K562 (cell line): ENCODE results near the gene FBXO33. TPM values are rescaled to one million over a fixed set of nuclear protein-coding genes. Genes with fewer than 3 reads are reported as not detected.

Experiments used
- MBD2 ChIP-seq: sonication (generic); IDR thresholded peaks from 2 replicates; pipeline ENCODE4 v1.6.1; 2016; ENCODE audit warnings: low read depth, borderline replicate concordance
- NFIC ChIP-seq: fragments of 450-650 bp; IDR thresholded peaks from 2 replicates; pipeline ENCODE4 v1.6.1; 2017; ENCODE audit warnings: mild to moderate bottlenecking, inconsistent platforms
- NR2C2 ChIP-seq, 2 experiments: fragments of 200-800 bp in 1 of 2; sonication (Bioruptor generic) in 1 of 2; sonication (generic) in 1 of 2; formaldehyde crosslinking in 1 of 2; IDR thresholded peaks; 2 replicates each; pipeline versions ENCODE4 v1.6.1 to v1.8.0; 2016 to 2022; ENCODE audit warnings: mild to moderate bottlenecking in 1 of 2, missing compliant biosample characterization in 1 of 2, missing genetic modification characterization in 1 of 2, missing genetic modification reagents in 1 of 2
- PHB2 ChIP-seq: fragments of 450-650 bp; IDR thresholded peaks from 2 replicates; pipeline ENCODE4 v1.6.1; 2017; ENCODE audit warnings: low read depth
- POLR2H ChIP-seq: IDR thresholded peaks from 2 replicates; pipeline ENCODE4 v1.6.1; 2016; ENCODE audit warnings: missing genetic modification characterization, low read depth, mild to moderate bottlenecking, control low read depth, missing compliant biosample characterization, moderate library complexity
- PTTG1 ChIP-seq: fragments of 450-650 bp; IDR thresholded peaks from 2 replicates; pipeline ENCODE4 v1.6.1; 2016; ENCODE audit warnings: low read depth, mild to moderate bottlenecking, missing genetic modification characterization, missing compliant biosample characterization
- polyA plus RNA-seq, 8 experiments: library from polyadenylated mRNA; depleted of rRNA in 4 of 8; stranded (reverse) in 5 of 8; unstranded in 3 of 8; fragments of >200 nt; fragmentation: Nextera tagmentation in 2 of 8; fragmentation: Illumina TruSeq in 1 of 8; extraction: Ambion mirVana in 2 of 8; extraction: Trizol in 1 of 8; gene quantifications; 2 replicates each; pipeline versions ENCODE4 v1.2.1 to v1.2.3, GENCODE V29; 2011 to 2014; ENCODE audit warnings: inconsistent platforms in 1 of 8, missing spikeins in 1 of 8
- total RNA-seq, 7 experiments: library from RNA; depleted of rRNA in 6 of 7; stranded (reverse); fragments of >200 nt in 6 of 7; fragmentation: Illumina TruSeq in 2 of 7; extraction: Trizol in 2 of 7; gene quantifications; 2 replicates each; pipeline versions ENCODE4 v1.2.1 to v1.2.3, GENCODE V29; 2011 to 2021; ENCODE audit warnings: low replicate concordance in 1 of 7
- TF ChIP-seq, protein P1 (sequence below): fragments of 250-450 bp; sonication (Bioruptor Pico); IDR thresholded peaks from 2 replicates; pipeline ENCODE4 v1.4.0; 2020
- TF ChIP-seq, protein P2 (sequence below): fragments of 450-650 bp; formaldehyde crosslinking; conservative IDR thresholded peaks from 2 replicates; pipeline ENCODE4 v1.4.0; 2022; ENCODE audit warnings: mild to moderate bottlenecking, missing genetic modification characterization
- TF ChIP-seq, protein P3 (sequence below), 3 experiments: IDR thresholded peaks in 2 of 3; conservative IDR thresholded peaks in 1 of 3; 2 replicates each; pipeline ENCODE4 v1.5.1; 2011 to 2012; ENCODE audit warnings: low read length in 3 of 3, mild to moderate bottlenecking in 3 of 3, control low read depth in 2 of 3, improper control_type of control experiment in 1 of 3, inconsistent platforms in 1 of 3, low read depth in 1 of 3, mixed read lengths in 1 of 3, moderate library complexity in 1 of 3; ENCODE audit not compliant: insufficient read depth in 2 of 3

FBXO33 gene
- total and polyA plus RNA-seq, 9 of the 15 experiments (the other 6 are each of a cell fraction or from before 2014, with no cell fraction given), result 1.6 to 7.5 (median 5.0) TPM

DNA sequence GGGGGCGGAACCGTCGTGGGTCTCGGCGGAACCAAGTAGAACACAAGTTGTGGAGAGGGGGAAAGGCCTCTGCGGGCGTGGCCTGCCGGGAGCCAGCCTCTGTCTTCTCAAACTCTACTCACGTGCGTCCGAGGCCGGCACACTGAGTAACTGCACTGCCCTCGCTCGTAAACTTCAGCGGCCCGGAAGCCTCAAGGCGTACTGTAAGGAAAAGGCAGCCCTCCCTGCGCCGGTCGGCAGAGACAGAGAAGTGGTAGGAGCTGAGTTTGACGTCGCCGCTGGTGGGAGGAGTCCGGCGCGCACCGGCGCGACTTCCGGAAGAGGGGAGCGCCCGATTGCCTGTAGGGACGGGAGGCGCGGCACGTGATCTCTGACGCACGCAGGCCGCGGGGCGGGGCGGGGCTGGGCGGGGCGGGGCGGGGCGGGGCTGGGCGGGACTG lies at the start of gene FBXO33 (continued):
- TF ChIP-seq, protein P1, sequence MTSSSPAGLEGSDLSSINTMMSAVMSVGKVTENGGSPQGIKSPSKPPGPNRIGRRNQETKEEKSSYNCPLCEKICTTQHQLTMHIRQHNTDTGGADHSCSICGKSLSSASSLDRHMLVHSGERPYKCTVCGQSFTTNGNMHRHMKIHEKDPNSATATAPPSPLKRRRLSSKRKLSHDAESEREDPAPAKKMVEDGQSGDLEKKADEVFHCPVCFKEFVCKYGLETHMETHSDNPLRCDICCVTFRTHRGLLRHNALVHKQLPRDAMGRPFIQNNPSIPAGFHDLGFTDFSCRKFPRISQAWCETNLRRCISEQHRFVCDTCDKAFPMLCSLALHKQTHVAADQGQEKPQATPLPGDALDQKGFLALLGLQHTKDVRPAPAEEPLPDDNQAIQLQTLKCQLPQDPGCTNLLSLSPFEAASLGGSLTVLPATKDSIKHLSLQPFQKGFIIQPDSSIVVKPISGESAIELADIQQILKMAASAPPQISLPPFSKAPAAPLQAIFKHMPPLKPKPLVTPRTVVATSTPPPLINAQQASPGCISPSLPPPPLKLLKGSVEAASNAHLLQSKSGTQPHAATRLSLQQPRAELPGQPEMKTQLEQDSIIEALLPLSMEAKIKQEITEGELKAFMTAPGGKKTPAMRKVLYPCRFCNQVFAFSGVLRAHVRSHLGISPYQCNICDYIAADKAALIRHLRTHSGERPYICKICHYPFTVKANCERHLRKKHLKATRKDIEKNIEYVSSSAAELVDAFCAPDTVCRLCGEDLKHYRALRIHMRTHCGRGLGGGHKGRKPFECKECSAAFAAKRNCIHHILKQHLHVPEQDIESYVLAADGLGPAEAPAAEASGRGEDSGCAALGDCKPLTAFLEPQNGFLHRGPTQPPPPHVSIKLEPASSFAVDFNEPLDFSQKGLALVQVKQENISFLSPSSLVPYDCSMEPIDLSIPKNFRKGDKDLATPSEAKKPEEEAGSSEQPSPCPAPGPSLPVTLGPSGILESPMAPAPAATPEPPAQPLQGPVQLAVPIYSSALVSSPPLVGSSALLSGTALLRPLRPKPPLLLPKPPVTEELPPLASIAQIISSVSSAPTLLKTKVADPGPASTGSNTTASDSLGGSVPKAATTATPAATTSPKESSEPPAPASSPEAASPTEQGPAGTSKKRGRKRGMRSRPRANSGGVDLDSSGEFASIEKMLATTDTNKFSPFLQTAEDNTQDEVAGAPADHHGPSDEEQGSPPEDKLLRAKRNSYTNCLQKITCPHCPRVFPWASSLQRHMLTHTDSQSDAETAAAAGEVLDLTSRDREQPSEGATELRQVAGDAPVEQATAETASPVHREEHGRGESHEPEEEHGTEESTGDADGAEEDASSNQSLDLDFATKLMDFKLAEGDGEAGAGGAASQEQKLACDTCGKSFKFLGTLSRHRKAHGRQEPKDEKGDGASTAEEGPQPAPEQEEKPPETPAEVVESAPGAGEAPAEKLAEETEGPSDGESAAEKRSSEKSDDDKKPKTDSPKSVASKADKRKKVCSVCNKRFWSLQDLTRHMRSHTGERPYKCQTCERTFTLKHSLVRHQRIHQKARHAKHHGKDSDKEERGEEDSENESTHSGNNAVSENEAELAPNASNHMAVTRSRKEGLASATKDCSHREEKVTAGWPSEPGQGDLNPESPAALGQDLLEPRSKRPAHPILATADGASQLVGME (CRISPR knock-in tag), result no peak
- peak; percentile 95 for TF ChIP-seq MBD2
- TF ChIP-seq, protein P2, sequence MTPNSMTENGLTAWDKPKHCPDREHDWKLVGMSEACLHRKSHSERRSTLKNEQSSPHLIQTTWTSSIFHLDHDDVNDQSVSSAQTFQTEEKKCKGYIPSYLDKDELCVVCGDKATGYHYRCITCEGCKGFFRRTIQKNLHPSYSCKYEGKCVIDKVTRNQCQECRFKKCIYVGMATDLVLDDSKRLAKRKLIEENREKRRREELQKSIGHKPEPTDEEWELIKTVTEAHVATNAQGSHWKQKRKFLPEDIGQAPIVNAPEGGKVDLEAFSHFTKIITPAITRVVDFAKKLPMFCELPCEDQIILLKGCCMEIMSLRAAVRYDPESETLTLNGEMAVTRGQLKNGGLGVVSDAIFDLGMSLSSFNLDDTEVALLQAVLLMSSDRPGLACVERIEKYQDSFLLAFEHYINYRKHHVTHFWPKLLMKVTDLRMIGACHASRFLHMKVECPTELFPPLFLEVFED (CRISPR knock-in tag), result no peak
- no peak for TF ChIP-seq PHB2
- TF ChIP-seq, protein P3, sequence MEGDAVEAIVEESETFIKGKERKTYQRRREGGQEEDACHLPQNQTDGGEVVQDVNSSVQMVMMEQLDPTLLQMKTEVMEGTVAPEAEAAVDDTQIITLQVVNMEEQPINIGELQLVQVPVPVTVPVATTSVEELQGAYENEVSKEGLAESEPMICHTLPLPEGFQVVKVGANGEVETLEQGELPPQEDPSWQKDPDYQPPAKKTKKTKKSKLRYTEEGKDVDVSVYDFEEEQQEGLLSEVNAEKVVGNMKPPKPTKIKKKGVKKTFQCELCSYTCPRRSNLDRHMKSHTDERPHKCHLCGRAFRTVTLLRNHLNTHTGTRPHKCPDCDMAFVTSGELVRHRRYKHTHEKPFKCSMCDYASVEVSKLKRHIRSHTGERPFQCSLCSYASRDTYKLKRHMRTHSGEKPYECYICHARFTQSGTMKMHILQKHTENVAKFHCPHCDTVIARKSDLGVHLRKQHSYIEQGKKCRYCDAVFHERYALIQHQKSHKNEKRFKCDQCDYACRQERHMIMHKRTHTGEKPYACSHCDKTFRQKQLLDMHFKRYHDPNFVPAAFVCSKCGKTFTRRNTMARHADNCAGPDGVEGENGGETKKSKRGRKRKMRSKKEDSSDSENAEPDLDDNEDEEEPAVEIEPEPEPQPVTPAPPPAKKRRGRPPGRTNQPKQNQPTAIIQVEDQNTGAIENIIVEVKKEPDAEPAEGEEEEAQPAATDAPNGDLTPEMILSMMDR (IDR thresholded peaks at IDR 0.05 in 2 of 3, conservative IDR thresholded peaks at IDR 0.05 in 1 of 3; ENCODE audit: insufficient read depth in 2 of 3, low read depth in 1 of 3, low read length in 3 of 3), result no peak
- TF ChIP-seq NR2C2 (CRISPR knock-in tag; IDR thresholded peaks at IDR 0.05), result no peak
- no peak for TF ChIP-seq NR2C2 (tag; IDR thresholded peaks at IDR 0.05)
- TF ChIP-seq POLR2H (tag), result no peak
- TF ChIP-seq NFIC, result no peak
- TF ChIP-seq PTTG1 (tag), result no peak
